ENCODE measurements around the gene IFRD1. TPM values are rescaled to one million over a fixed set of nuclear protein-coding genes. Genes with fewer than 3 reads are reported as not detected.

Gene IFRD1
- total RNA-seq, 2 experiments from 2014 or later, result 198 to 205 TPM

DNA sequence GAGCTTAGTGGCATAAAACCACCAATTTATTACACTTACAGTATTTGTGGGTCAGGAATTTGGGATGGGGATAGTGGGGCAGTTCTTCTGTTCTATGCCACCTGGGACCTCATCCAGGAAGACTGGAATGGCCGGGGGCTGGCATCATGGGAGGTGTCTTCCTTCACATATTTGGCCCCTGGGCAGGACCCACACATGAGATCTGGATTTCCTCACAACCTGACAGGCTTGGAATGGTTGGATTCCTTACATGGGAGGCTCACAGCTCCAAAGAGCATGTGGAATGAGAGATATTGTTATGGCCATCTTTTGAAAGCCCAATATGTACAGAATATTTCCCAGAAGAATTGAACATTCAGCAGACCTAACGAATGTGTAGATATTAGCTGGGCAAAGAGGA is 52.4 kb downstream of the IFRD1 start:
- Mint-ChIP-seq H3K4me3 (no peak overlapping the region), H3K27ac (no peak overlapping the region), H3K4me1 (ENCODE audit: low read depth) (no peaks in the 10 kb centered on the region), H3K9me3 (no peaks in the 10 kb centered on the region), H3K27me3 (peaks cover 8% of the 10 kb centered on the region), H3K36me3 (ENCODE audit: low read depth) (no peaks in the 10 kb centered on the region)
- no peak for TF ChIP-seq CTCF (IDR thresholded peaks at IDR 0.05)
- no peaks in the 10 kb centered on the region for H3K4me1 ChIP-seq (ENCODE audit: insufficient read depth, low read length)
- no peaks in the 10 kb centered on the region for H3K27me3 ChIP-seq (ENCODE audit: control insufficient read depth in 1 of 2, insufficient read depth in 2 of 2, low read length in 2 of 2)
- no peaks in the 10 kb centered on the region for H3K36me3 ChIP-seq (ENCODE audit: insufficient read depth, low read length)
- ATAC-seq (ENCODE audit: poor library complexity) (no peak), DNase-seq (no peak)
- POLR2A ChIA-PET, result no interaction called here
- intact Hi-C loops (cut with DNase I, micrococcal nuclease), result no loop called here
- no peak overlapping the region for H3K4me3 ChIP-seq (ENCODE audit: low read length)
- CTCF ChIA-PET, result no interaction called here
- H3K27ac ChIP-seq (ENCODE audit: low read depth in 1 of 2, low read length in 2 of 2), result no peak overlapping the region
- no peaks in the 10 kb centered on the region for H3K9me3 ChIP-seq (ENCODE audit: control insufficient read depth in 1 of 2, insufficient read depth in 1 of 2, low read length in 2 of 2)

DNA sequence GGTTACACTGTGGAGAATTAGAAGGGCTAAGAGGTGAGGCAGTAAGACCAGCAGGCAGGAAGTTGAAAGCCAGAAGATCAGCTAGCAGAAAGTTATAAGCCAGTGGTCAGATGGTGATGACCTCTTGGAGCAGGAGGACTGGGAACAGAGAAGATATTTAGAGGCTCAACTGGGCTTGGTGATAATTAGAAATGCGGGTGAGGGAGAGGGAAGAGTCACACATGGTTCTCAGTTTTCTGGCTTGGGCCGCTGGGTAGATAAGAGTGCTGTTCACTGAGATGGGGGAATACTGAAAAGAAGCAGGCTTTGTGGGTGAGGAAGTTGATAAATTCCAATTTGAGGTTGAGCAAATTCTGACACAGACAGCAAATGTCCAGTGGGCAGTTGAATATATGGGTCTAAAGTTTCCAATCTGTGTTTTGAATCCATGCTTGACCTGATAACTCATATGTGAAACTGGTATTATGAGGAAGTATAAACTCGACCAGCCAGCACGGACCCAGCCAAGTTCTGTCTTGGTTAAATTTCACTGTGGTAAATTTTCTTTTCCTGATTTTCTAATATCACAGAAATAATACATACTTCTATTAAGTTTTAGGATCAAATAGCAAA is 53.2 kb downstream of the IFRD1 start:
- H3K36me3 ChIP-seq (ENCODE audit: insufficient read depth, low read length), result no peaks in the 10 kb centered on the region
- H3K27ac Mint-ChIP-seq, result no peak overlapping the region
- intact Hi-C loops (cut with DNase I, micrococcal nuclease), result no loop called here

GRCh38 chr7:112504093-112504695 is 53.9 kb downstream of the IFRD1 start:
- H3K36me3 Mint-ChIP-seq (ENCODE audit: low read depth), result no peaks in the 10 kb centered on the region
- ChIA-PET CTCF (no interaction called here), POLR2A (no interaction called here)
- Histone ChIP-seq H3K27me3 (ENCODE audit: control insufficient read depth in 1 of 2, insufficient read depth in 2 of 2, low read length in 2 of 2) (no peaks in the 10 kb centered on the region), H3K4me1 (ENCODE audit: insufficient read depth, low read length) (no peaks in the 10 kb centered on the region), H3K36me3 (ENCODE audit: insufficient read depth, low read length) (no peaks in the 10 kb centered on the region), H3K9me3 (ENCODE audit: control insufficient read depth in 1 of 2, insufficient read depth in 1 of 2, low read length in 2 of 2) (no peaks in the 10 kb centered on the region), H3K27ac (ENCODE audit: low read depth in 1 of 2, low read length in 2 of 2) (no peak overlapping the region), H3K4me3 (ENCODE audit: low read length) (no peak overlapping the region)
- no peak overlapping the region for H3K27ac Mint-ChIP-seq
- no peak for DNase-seq
- no peak for TF ChIP-seq CTCF (IDR thresholded peaks at IDR 0.05)
- H3K27me3 Mint-ChIP-seq, result peaks cover 8% of the 10 kb centered on the region
- no peak overlapping the region for H3K4me3 Mint-ChIP-seq
- no peak for ATAC-seq (ENCODE audit: poor library complexity)
- intact Hi-C loops (cut with DNase I, micrococcal nuclease), result no loop called here
- no peaks in the 10 kb centered on the region for H3K4me1 Mint-ChIP-seq (ENCODE audit: low read depth)
- no peaks in the 10 kb centered on the region for H3K9me3 Mint-ChIP-seq

More for the DNA sequence above, 53.2 kb downstream of the IFRD1 start:
- DNase-seq (no peak), ATAC-seq (ENCODE audit: poor library complexity) (no peak)
- Histone ChIP-seq H3K9me3 (ENCODE audit: control insufficient read depth in 1 of 2, insufficient read depth in 1 of 2, low read length in 2 of 2) (no peaks in the 10 kb centered on the region), H3K27me3 (ENCODE audit: control insufficient read depth in 1 of 2, insufficient read depth in 2 of 2, low read length in 2 of 2) (no peaks in the 10 kb centered on the region), H3K4me3 (ENCODE audit: low read length) (no peak overlapping the region), H3K27ac (ENCODE audit: low read depth in 1 of 2, low read length in 2 of 2) (no peak overlapping the region), H3K4me1 (ENCODE audit: insufficient read depth, low read length) (no peaks in the 10 kb centered on the region)
- ChIA-PET POLR2A (no interaction called here), CTCF (no interaction called here)
- no peak for TF ChIP-seq CTCF (IDR thresholded peaks at IDR 0.05)
- Mint-ChIP-seq H3K9me3 (no peaks in the 10 kb centered on the region), H3K36me3 (ENCODE audit: low read depth) (no peaks in the 10 kb centered on the region), H3K4me3 (no peak overlapping the region), H3K4me1 (ENCODE audit: low read depth) (no peaks in the 10 kb centered on the region), H3K27me3 (peaks cover 8% of the 10 kb centered on the region)
